Panc1 (cell line): ENCODE results near the gene UPP1.

Source experiments
- CTCF ChIP-seq: fragments of 450-650 bp; IDR thresholded peaks from 2 replicates; pipeline ENCODE4 v1.5.1; 2017; ENCODE audit warnings: mild to moderate bottlenecking
- POLR2AphosphoS5 ChIP-seq: IDR thresholded peaks from 2 replicates; pipeline ENCODE4 v1.6.1; 2012; ENCODE audit warnings: mild to moderate bottlenecking, low read depth, low read length, moderate library complexity

DNA sequence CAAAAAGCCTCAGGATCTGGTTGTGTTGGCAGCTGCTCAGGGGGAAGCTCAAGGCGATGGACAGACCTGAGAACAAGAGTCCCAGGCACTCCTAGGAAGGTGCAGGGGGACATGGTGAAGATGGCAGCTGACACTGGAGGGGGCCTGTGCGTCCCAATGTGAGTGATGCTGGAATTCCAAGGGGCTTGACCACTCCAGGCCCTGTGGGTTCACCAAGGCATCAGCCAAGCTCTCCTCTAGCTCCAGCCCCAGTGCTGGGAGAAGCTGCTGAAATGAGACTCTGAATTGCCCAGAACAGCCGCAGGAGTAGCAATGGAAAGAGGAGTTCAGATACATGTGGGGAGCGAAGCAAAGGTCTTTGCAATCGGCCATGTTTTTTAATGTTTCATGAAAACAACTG, 16.0 kb downstream of the UPP1 start:
- no peak for TF ChIP-seq CTCF
- TF ChIP-seq POLR2AphosphoS5, result peak; percentile 34; the same call in 1 of the 2 replicates
